Large intestine (tissue), 3 donors: ENCODE results near the gene RAMACL. TPM values are rescaled to one million over a fixed set of nuclear protein-coding genes. Genes with fewer than 3 reads are reported as not detected.

Experiments used
- DNase-seq, 2 donors: peaks; one replicate each; pipeline versions ENCODE4 v3.0.0 to v3.0.0-alpha.2; 2013
- H3K27ac ChIP-seq: one replicate; pipeline ENCODE4 v1.5.1; 2013; ENCODE audit warnings: low read length
- H3K27me3 ChIP-seq: 2 replicates; pipeline ENCODE4 v1.6.1; 2013; ENCODE audit warnings: low read length; ENCODE audit not compliant: control insufficient read depth, insufficient read depth
- H3K36me3 ChIP-seq: 2 replicates; pipeline ENCODE4 v1.6.1; 2013; ENCODE audit warnings: low read length; ENCODE audit not compliant: control insufficient read depth, insufficient read depth
- H3K4me1 ChIP-seq: one replicate; pipeline ENCODE4 v1.6.1; 2013; ENCODE audit warnings: low read length; ENCODE audit not compliant: control insufficient read depth, insufficient read depth
- H3K4me3 ChIP-seq: one replicate; pipeline ENCODE4 v1.5.1; 2013; ENCODE audit warnings: low read length
- H3K9me3 ChIP-seq: one replicate; pipeline ENCODE4 v1.6.1; 2013; ENCODE audit warnings: mild to moderate bottlenecking, low read depth, low read length, moderate library complexity; ENCODE audit not compliant: control insufficient read depth
- WGBS: methylation state at CpG from one replicate; pipeline ENCODE4 v1.1.5; 2013; ENCODE audit warnings: low lambda C conversion rate; ENCODE audit not compliant: insufficient coverage; 5-methylcytosine and 5-hydroxymethylcytosine counted together
- polyA plus RNA-seq: library from polyadenylated mRNA; unstranded; fragments of 120-200 nt; gene quantifications from one replicate; pipeline ENCODE4 v1.2.1, GENCODE V29; 2013

RAMACL gene
- polyA plus RNA-seq, 1 donor: 0.30 TPM

DNA sequence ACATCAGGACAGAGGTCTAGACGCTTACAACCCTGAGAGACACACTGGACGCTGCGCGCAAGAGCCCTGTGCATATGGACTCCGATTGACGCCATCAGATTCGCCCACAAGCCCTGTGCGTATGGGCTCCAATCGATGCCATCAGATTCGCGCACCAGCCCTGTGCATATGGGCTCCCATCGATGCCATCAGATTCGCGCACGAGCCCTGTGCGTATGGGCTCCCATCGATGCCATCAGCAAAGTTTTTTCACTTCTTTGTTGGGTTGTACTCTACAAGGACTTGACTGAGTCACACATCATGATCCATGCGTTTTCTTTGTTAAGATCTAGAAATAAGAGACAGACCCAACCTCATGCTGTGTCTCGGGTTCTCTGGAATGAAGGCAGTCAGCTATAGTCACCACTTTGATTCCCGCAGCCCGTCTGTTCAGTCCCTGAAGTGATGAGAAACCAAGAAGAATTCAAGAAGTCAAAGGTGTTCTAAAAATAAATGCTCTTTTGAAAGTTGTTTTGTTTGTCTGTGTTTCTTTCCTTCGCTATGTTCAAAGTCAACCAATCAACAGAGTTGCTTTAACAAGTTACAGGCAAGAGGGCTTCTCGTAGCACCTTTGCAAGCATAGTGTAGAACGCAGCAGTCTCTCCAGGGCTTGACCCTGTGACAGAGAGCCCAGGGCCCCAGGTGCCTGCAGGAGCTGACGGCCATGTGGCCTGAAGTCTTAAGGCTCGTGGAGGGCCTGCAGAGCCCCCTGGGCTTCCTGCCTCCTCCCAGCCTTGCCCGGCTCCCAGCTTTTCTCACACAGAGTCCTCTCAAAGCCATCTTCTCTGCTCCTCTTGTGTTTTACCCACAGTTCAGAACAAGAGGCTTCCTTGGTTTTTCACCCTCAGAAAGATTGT, 32.6 kb upstream of the RAMACL start:
- Histone ChIP-seq H3K27ac (no peak overlapping the region), H3K9me3 (no peaks in the 10 kb centered on the region), H3K36me3 (peaks cover 3% of the 10 kb centered on the region), H3K27me3 (peaks cover 13% of the 10 kb centered on the region), H3K4me1 (peaks cover 6% of the 10 kb centered on the region), H3K4me3 (no peak overlapping the region)
- no peak for DNase-seq
- WGBS: 97% methylated on average over 10 of the region's 27 CpGs

DNA sequence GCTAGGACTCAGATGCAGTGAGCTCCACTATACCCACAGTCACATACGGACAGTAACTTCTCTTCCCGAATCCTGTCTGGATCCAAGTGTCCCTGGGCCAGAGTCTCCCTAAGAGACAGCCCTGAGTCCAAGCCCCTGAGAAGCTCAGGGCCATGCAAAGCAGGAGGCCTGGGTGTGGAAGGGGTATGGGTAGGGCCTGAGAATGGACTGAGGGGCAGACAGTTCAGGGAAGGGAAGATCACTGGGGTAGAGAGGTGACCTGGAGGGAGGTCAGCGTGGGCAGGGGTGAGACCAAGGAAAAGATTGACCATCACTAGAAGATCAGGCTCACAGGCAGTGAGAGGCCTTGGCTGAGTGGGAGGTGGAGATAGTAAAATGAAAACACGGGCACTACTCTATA, 31.8 kb upstream of the RAMACL start:
- H3K9me3 ChIP-seq: no peaks in the 10 kb centered on the region
- WGBS: no CpG with 5 or more reads among the region's 4 CpGs
- DNase-seq: no peak
- H3K4me3 ChIP-seq: no peak overlapping the region
- peaks cover 6% of the 10 kb centered on the region for H3K4me1 ChIP-seq
- peaks cover 3% of the 10 kb centered on the region for H3K36me3 ChIP-seq
- no peak overlapping the region for H3K27ac ChIP-seq
- H3K27me3 ChIP-seq: peaks cover 8% of the 10 kb centered on the region

DNA sequence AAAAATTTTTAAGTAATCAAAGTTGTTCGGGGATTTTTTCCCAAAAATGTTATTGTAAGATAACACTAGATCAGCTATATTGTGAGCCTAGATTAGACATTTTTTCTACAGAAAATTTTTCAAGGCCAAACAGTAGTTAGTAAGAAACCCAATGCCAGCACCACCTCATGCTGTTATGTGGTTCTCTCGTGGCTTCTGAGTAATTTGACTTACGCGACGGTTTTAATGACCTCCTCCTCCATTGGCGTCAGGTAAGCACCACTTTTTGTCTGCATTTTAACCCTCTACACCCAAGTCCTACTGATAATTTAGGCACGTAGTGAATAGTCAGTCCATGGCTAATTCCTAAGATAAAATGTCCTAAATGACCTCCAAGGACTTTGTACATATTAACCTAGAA, 30.9 kb upstream of the RAMACL start:
- WGBS: no CpG with 5 or more reads among the region's 7 CpGs
- Histone ChIP-seq H3K4me1 (peaks cover 6% of the 10 kb centered on the region), H3K27me3 (peaks cover 2% of the 10 kb centered on the region), H3K9me3 (no peaks in the 10 kb centered on the region), H3K36me3 (peaks cover 3% of the 10 kb centered on the region), H3K4me3 (no peak overlapping the region), H3K27ac (no peak overlapping the region)
- no peak for DNase-seq

DNA sequence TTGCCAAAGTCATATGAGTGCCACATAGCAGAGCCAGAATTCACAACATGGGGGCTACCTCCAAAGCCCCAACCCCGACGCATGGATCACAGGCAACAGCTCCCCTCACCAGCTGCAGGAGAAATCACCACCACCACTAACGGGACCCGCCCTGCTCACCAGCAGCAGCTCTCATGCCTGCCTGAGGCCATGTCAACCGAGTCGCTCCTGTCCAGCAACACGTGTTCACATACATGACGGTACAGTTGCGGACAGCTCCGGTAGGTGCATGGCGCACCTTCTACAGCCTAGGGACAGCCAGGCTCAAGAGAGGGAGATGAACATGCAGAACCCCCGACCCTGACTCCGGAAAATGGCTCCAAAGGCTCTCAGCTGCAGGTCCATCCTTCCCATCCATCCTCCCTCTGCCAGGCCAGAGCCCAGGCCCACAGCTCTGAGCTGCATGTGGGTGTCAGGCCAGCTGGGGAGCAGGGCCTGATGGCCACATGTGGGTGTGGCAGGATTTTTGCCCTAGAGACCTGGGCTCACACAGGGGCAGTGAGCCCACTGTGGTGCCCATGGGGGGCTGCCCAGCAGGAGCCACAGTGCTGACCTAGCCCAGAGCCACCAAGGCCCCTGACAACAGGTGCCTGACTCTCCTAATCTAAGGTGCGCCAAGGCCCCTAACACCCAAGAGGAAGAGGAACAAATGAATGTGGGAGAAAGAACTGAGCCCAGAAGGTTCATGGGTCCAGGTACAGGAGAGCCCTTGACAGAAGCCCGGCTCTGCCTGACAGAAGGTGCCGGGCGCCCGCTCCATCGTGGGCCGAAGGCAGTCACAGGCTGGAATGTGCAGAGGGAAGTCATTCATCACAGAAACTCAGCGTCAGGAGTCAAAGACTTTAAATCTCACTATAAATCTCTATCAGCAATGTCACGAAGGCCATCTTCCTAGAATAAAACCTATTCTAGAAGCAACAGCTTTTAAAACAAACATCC, 30.1 kb upstream of the RAMACL start:
- Histone ChIP-seq H3K4me1 (peaks cover 6% of the 10 kb centered on the region), H3K4me3 (no peak overlapping the region), H3K27ac (no peak overlapping the region), H3K27me3 (no peaks in the 10 kb centered on the region), H3K9me3 (no peaks in the 10 kb centered on the region), H3K36me3 (peaks cover 3% of the 10 kb centered on the region)
- no peak for DNase-seq
- WGBS: 100% methylated on average over 1 of the region's 22 CpGs

DNA sequence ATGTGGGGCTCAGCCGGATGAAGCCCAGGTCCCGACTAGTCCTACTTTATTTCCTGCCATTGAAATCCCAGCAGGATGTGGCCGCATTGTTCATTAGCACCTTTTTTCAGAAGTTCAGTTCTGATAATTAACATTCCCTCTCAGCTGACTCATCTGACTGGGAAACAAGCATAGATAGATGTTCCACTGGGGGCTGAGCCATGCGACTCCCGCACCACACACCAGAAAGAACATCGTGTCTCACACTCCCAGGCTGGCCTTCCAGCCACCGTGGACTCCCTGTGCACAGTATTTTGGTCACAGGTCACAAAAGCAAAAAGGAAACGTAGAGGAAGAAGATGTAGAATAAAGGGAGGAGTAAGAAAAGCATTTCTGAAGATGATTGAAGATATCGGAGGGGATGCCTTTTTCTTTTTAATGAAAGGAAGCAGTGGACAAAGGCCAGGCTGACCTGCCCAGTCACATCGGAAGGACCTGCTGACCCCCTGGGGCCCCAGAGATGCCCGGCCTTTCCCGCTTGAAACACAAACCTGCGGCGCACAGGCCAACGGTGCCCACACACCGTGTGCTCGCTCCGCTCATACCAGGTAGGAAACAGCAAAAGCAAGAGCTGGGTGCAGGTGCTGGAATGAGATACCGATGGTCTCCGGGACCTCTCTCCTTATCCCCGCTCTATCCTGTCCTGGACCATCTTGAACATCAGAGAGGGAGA, 28.7 kb upstream of the RAMACL start:
- peaks cover 6% of the 10 kb centered on the region for H3K4me1 ChIP-seq
- no peaks in the 10 kb centered on the region for H3K27me3 ChIP-seq
- no peak overlapping the region for H3K27ac ChIP-seq
- 97% methylated on average over 6 of the region's 21 CpGs for WGBS
- DNase-seq: no peak
- H3K9me3 ChIP-seq: no peaks in the 10 kb centered on the region
- H3K4me3 ChIP-seq: no peak overlapping the region
- H3K36me3 ChIP-seq: peaks cover 3% of the 10 kb centered on the region

DNA sequence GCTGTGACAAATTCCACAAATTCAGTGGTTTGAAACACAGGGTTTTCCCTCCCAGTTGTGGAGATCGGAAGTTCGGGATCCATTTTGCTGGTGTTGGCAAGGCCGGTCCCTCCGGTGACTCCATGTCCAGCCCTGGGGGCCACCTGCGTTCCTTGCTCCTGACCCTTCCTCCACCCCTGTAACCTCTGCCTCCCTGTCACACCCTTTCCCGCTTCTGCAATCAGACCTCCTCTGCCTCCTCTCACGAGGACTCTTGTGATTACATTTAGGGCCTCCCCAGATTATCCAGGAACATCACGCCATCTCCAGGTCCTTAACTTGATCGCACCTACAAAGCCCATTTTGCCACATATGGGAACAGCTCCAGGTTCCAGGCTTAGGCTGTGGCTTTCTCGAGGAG, 28.1 kb upstream of the RAMACL start:
- WGBS: no CpG with 5 or more reads among the region's 10 CpGs
- DNase-seq: no peak
- peaks cover 3% of the 10 kb centered on the region for H3K36me3 ChIP-seq
- H3K4me3 ChIP-seq: no peak overlapping the region
- H3K9me3 ChIP-seq: no peaks in the 10 kb centered on the region
- peaks cover 4% of the 10 kb centered on the region for H3K4me1 ChIP-seq
- no peak overlapping the region for H3K27ac ChIP-seq
- H3K27me3 ChIP-seq: no peaks in the 10 kb centered on the region

DNA sequence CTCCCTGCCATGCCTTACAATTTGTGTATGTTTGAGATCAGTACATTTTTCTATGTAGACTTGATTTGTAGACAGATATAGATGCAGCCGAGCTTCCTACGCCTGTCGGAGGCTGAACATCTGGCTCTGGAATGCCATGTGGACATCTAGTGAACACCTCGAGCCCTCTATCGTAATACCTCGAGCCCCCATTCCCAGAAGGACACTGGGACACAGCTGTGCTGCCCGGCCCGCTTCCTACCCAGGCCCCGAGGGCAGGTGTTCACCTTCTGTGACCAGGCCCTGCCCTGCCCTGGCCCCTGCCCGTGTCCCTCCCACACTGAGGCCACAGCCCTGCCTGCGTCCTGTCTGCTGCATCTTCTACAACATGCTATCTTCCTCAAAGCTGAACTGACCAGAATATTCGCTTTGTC, 27.7 kb upstream of the RAMACL start:
- no peaks in the 10 kb centered on the region for H3K9me3 ChIP-seq
- no peak overlapping the region for H3K4me3 ChIP-seq
- peaks cover 3% of the 10 kb centered on the region for H3K36me3 ChIP-seq
- no peaks in the 10 kb centered on the region for H3K27me3 ChIP-seq
- DNase-seq: no peak
- no peak overlapping the region for H3K27ac ChIP-seq
- no CpG with 5 or more reads among the region's 12 CpGs for WGBS
- peaks cover 4% of the 10 kb centered on the region for H3K4me1 ChIP-seq

DNA sequence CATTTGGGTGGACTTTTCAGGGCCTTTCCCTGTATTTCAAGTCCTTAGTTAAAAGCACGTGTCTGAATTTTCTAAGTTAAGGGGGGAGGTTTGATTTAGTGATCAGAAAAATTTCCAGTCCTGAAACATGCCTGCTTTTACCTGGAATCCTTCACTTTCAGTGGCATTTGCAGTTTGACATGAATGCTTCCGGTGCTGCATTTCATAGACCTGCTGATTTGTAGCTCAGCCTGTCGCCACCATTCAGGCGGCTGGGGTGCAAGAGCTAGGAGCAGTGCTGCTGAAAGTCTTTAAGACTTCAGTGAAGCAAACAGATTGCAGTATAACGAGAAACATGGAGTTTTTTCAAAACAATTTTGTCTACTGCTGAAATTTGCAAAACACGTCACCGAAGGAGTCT, 26.5 kb upstream of the RAMACL start:
- H3K4me1 ChIP-seq: peaks cover 4% of the 10 kb centered on the region
- no peak overlapping the region for H3K4me3 ChIP-seq
- H3K9me3 ChIP-seq: no peaks in the 10 kb centered on the region
- H3K27me3 ChIP-seq: no peaks in the 10 kb centered on the region
- H3K27ac ChIP-seq: no peak overlapping the region
- H3K36me3 ChIP-seq: peaks cover under 1% of the 10 kb centered on the region
- no peak for DNase-seq
- WGBS: no CpG with 5 or more reads among the region's 7 CpGs

DNA sequence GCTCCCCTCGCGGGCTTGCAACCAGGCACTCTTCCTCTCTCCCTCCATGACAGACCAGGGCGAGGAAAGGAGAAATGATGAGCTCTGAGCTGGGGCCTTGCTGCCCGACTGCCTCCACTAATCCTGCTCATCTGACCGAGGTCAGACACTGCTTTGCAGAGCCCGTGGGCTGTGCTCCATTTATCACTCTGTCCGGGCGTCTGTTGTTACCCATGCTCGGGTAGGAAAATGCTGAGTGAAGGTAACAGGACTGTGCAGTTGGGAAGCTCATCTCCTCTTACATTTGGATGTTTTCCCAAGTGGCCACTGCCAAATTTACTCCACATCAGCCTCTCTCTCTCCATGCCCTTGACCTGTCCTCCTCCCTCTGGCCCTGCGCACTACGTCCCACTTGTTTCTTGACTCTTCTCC, 26.0 kb upstream of the RAMACL start:
- no peaks in the 10 kb centered on the region for H3K9me3 ChIP-seq
- H3K27ac ChIP-seq: no peak overlapping the region
- H3K4me1 ChIP-seq: peaks cover 4% of the 10 kb centered on the region
- no peak overlapping the region for H3K4me3 ChIP-seq
- no peaks in the 10 kb centered on the region for H3K27me3 ChIP-seq
- 83% methylated on average over 1 of the region's 11 CpGs for WGBS
- no peak for DNase-seq
- H3K36me3 ChIP-seq: no peaks in the 10 kb centered on the region

DNA sequence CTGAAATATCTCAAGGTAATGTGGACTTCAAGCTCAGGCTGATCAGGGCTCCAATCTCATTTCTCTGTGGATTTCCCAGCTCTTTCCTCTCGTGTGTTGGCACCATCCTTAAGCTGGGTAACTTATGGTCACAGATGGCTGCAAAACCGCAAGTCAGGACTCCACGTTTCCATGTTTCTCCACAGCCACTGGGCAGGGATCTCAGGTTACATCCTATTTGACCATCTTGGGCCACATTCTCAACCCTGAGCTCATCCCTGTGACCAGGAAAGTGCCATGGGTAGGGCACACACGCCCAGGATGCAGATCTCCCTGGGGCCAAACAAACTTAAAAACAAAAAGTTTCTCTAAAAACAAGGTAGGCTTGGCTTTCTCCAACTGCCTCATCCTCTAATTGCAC, 25.2 kb upstream of the RAMACL start:
- Histone ChIP-seq H3K27me3 (no peaks in the 10 kb centered on the region), H3K4me3 (no peak overlapping the region), H3K4me1 (peaks cover 4% of the 10 kb centered on the region), H3K27ac (no peak overlapping the region), H3K9me3 (no peaks in the 10 kb centered on the region), H3K36me3 (no peaks in the 10 kb centered on the region)
- WGBS: 60% methylated on average over 1 of the region's 4 CpGs
- no peak for DNase-seq
